ENCODE results near the gene MOB3B. TPM values are rescaled to one million over a fixed set of nuclear protein-coding genes. Genes with fewer than 3 reads are reported as not detected.

The MOB3B gene
- total RNA-seq (2014; rRNA removed) (2.6 TPM in 2 replicates), Bru-seq, nascent RNA (percentile 44 among the genes with signal in this experiment), BruChase-seq, experiment 1, labeled RNA remaining after a 6-hour chase (percentile 48 among the genes with signal in this experiment), BruChase-seq, experiment 2, labeled RNA remaining after a 2-hour chase (percentile 48 among the genes with signal in this experiment)
- long read RNA-seq, full-length matches to known transcripts, result 8 of 8 reads
- long read RNA-seq, partial matches to known transcripts, result 0 of 8 reads
- long read RNA-seq, other reads (novel, unspliced or antisense), result 0 of 8 reads

DNA sequence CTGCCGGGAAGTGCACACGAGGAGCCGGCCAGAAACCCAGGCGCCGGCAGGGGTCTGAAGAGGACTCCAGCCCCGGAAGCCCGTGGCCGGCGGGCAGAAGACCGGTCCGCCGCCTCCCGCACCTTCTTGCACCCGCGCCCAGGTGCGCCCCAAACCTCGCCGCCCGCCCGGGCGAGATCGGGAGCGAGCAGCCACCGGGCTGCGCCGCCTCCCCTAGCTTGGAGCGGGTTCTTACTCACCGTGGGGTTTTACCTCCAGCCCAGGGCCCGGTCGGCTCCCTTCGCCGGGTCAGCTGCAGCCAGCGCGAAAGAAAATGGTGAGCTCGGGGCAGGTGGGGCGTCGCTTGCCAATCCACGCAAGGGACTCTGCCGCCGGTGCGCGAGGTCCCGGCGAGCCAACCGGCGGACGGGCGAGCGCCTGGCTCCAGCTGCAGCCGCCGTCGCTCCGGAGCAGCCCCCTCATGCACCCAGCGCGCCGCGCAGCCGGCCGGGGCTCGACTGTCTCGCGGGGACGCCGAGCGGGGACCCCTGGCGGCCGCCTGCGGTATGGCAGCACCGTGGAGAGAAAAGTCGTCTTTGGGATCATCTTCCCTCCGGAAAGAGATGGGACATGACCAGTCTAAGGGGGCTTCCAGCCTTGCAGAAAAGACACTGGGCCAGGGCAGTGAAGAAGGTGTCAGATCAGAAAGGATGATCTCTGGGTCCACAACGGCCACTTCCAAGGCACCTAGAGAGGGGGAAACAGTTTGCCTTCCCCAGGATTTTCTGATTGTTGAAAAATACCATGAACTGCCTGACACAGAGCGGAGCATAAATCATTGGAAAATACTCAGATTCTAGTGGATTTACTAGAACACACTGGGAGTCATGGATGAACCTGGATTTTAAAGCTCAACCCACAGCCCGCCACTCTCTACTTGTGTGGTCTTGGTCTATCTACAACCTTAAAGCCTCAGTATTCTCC, at the start of gene MOB3B:
Gene MOB3B (minus strand): TSS at position 499 of the 963 bp plus-strand sequence. CDS start 74,264 bp downstream, outside the sequence.
- Histone ChIP-seq H3K4me3 (ENCODE audit: low read length) (peak within 1 kb of the TSS; percentile 82), H3K27me3 (ENCODE audit: low read length) (no peaks in the 10 kb centered on the region), H3K4me2 (ENCODE audit: low read length) (peak within 1 kb of the TSS; percentile 89), H3K9ac (ENCODE audit: low read length) (peak within 1 kb of the TSS; percentile 84), H3K27ac (ENCODE audit: low read length) (no peak within 1 kb of the TSS), H3K9me3 (ENCODE audit: low read length) (no peaks in the 10 kb centered on the region), H3K9me2 (replicated peaks; ENCODE audit: low read length) (no peaks in the 10 kb centered on the region), H3F3A (ENCODE audit: low read length, unreplicated experiment) (no peaks in the 10 kb centered on the region), H2AFZ (ENCODE audit: low read length) (peak within 1 kb of the TSS; percentile 91), H3K79me2 (ENCODE audit: low read length) (no peaks in the 10 kb centered on the region), H3K4me1 (ENCODE audit: insufficient read depth, low read length) (peaks cover 6% of the 10 kb centered on the region; the same call in 1 of the 2 replicates), H4K20me1 (ENCODE audit: low read length) (no peaks in the 10 kb centered on the region), H3K36me3 (ENCODE audit: low read depth, low read length) (no peaks in the 10 kb centered on the region)
- TF ChIP-seq EZH2 (IDR thresholded peaks at IDR 0.05; ENCODE audit: low read length, unreplicated experiment) (no peak), CTCF (conservative IDR thresholded peaks at IDR 0.05; ENCODE audit: low read depth, low read length) (peak; percentile 76), EZH2phosphoT487 (IDR thresholded peaks at IDR 0.05; ENCODE audit: borderline replicate concordance, low read length) (no peak)
- ChIA-PET CTCF (interaction anchor here (0.6 to 1.0 kb wide), 2 partner anchors 98 to 196 kb away, joined by 3 to 9 read pairs; no protein-coding TSS in a partner anchor), POLR2A (ENCODE audit: unreplicated experiment) (interaction anchor here (0.6 kb wide), 1 partner anchor 136 kb away, joined by 4 read pairs; no protein-coding TSS in a partner anchor)
- DNase-seq (peak; percentile 71), ATAC-seq (peak; percentile 93)
- intact Hi-C loops (cut with micrococcal nuclease), result loop anchor here (1.0 to 5.0 kb wide), 2 partner anchors 102 to 196 kb away; no protein-coding TSS in a partner anchor
- BruUV-seq (replicated peaks), result no TSS peak

DNA sequence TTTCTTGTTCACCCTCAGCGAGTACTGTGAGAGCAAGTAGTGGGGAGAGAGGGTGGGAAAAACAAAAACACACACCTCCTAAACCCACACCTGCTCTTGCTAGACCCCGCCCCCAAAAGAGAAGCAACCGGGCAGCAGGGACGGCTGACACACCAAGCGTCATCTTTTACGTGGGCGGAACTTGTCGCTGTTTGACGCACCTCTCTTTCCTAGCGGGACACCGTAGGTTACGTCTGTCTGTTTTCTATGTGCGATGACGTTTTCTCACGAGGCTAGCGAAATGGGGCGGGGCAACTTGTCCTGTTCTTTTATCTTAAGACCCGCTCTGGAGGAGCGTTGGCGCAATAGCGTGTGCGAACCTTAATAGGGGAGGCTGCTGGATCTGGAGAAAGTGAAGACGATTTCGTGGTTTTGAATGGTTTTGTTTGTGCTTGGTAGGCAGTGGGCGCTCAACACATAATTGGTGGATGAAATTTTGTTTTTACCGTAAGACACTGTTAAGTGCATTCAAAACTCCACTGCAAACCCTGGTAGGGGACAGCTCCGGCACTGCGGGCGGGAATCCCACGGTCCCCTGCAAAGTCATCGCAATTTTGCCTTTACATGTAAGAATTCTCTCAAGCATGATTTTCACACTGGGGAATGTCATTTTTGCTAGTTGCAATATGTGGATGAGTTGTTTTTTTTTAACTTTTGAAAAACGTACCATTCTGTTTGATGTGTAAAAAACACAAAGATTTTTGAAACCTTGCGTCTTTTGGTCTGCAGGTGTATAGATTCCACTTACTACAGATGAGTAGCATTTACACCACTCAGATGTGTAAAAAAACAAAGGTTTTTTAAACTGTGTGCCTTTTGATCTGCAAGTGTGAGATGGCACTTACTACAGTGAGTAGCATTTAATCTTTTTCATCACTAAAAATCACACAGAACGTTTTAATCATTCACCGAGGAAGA, 44.3 kb upstream of the MOB3B start:
- CTCF ChIA-PET, result no interaction called here

More for the DNA sequence above, 44.3 kb upstream of the MOB3B start:
- Histone ChIP-seq H4K20me1 (ENCODE audit: low read length) (no peaks in the 10 kb centered on the region), H3K4me1 (ENCODE audit: insufficient read depth, low read length) (peaks cover 35% of the 10 kb centered on the region), H3F3A (ENCODE audit: low read length, unreplicated experiment) (peaks cover 6% of the 10 kb centered on the region), H3K36me3 (ENCODE audit: low read depth, low read length) (no peaks in the 10 kb centered on the region), H3K27me3 (ENCODE audit: low read length) (no peaks in the 10 kb centered on the region), H3K9me3 (ENCODE audit: low read length) (no peaks in the 10 kb centered on the region), H3K9me2 (replicated peaks; ENCODE audit: low read length) (no peaks in the 10 kb centered on the region), H2AFZ (ENCODE audit: low read length) (peak overlapping the region; percentile 92), H3K4me3 (ENCODE audit: low read length) (peak overlapping the region; percentile 89), H3K79me2 (ENCODE audit: low read length) (peaks cover 29% of the 10 kb centered on the region), H3K27ac (ENCODE audit: low read length) (peak overlapping the region; percentile 86), H3K4me2 (ENCODE audit: low read length) (peak overlapping the region; percentile 91), H3K9ac (ENCODE audit: low read length) (peak overlapping the region; percentile 86)
- BruUV-seq (replicated peaks), result TSS peak; percentile 85
- intact Hi-C loops (cut with micrococcal nuclease), result loop anchor here (1.0 to 10.0 kb wide), 2 partner anchors 52 to 151 kb away; no protein-coding TSS in a partner anchor
- POLR2A ChIA-PET (ENCODE audit: unreplicated experiment), result interaction anchor here (0.6 kb wide), 1 partner anchor 54 kb away, joined by 6 read pairs; no protein-coding TSS in a partner anchor
- TF ChIP-seq EZH2 (IDR thresholded peaks at IDR 0.05; ENCODE audit: low read length, unreplicated experiment), result no peak
- DNase-seq (peak; percentile 97), ATAC-seq (peak; percentile 69)

Measured in PC-3 (cell line).